ENCODE data around the gene FNDC8. TPM values are rescaled to one million over a fixed set of nuclear protein-coding genes. Genes with fewer than 3 reads are reported as not detected.

Gene FNDC8
- total RNA-seq, 4 donors from 2014 or later = not detected

GRCh38 chr17:35152421-35153140 is 31.2 kb downstream of the FNDC8 start:
- in situ Hi-C loops (cut with MboI; ENCODE audit: low pct_ligation_motif_present in 1 of 4, low pct_unique_long_range_greater_than_20kb in 1 of 4, low sequenced_read_pairs in 3 of 4) = loop anchor here in 2 of 4 donors (25.0 kb wide), 2 partner anchors 385 to 585 kb away; partner anchors contain the start of genes RASL10B (in 1 of the 2) and SLFN12L (in 1 of the 2)
- TF ChIP-seq CTCF (IDR thresholded peaks at IDR 0.05) = no peak
- no peak for TF ChIP-seq POLR2A (IDR thresholded peaks at IDR 0.05)
- TF ChIP-seq EP300 (IDR thresholded peaks at IDR 0.05; ENCODE audit: low read depth) = no peak
- TF ChIP-seq POLR2AphosphoS5 (IDR thresholded peaks at IDR 0.05) = no peak

GRCh38 chr17:35154196-35155165 is 33.1 kb downstream of the FNDC8 start:
- no peak overlapping the region for H3K27ac ChIP-seq
- no peaks in the 10 kb centered on the region for H3K27me3 ChIP-seq
- WGBS, 2 donors (ENCODE audit: low coverage in 1 of 2) = 80 to 87% methylated on average over 2 to 13 of the region's 13 CpGs
- H3K4me1 ChIP-seq = no peaks in the 10 kb centered on the region
- DNase-seq = no peak
- H3K9me3 ChIP-seq = no peaks in the 10 kb centered on the region
- H3K4me3 ChIP-seq = no peak overlapping the region
- intact Hi-C loops (cut with DNase I; ENCODE audit: low total_unique reads) = no loop called here
- TF ChIP-seq EP300 (IDR thresholded peaks at IDR 0.05; ENCODE audit: low read depth) (no peak), POLR2AphosphoS5 (IDR thresholded peaks at IDR 0.05) (no peak), POLR2A (IDR thresholded peaks at IDR 0.05) (no peak), CTCF (IDR thresholded peaks at IDR 0.05) (no peak)
- no peaks in the 10 kb centered on the region for H3K36me3 ChIP-seq
- in situ Hi-C loops (cut with MboI; ENCODE audit: low pct_ligation_motif_present in 1 of 4, low pct_unique_long_range_greater_than_20kb in 1 of 4, low sequenced_read_pairs in 3 of 4) = loop anchor here in 2 of 4 donors (25.0 kb wide), 2 partner anchors 383 to 583 kb away; partner anchors contain the start of genes RASL10B (in 1 of the 2) and SLFN12L (in 1 of the 2)

More at GRCh38 chr17:35152421-35153140, 31.2 kb downstream of the FNDC8 start:
- DNase-seq = no peak
- Histone ChIP-seq H3K27ac (no peak overlapping the region), H3K36me3 (no peaks in the 10 kb centered on the region), H3K4me3 (no peak overlapping the region), H3K27me3 (peaks cover 4% of the 10 kb centered on the region), H3K9me3 (no peaks in the 10 kb centered on the region), H3K4me1 (no peaks in the 10 kb centered on the region)
- intact Hi-C loops (cut with DNase I; ENCODE audit: low total_unique reads) = no loop called here
- 63 to 73% methylated on average over 7 to 13 of the region's 13 CpGs for WGBS, 2 donors (ENCODE audit: low coverage in 1 of 2)

- Histone ChIP-seq H3K27ac (no peak overlapping the region), H3K9me3 (no peaks in the 10 kb centered on the region), H3K4me1 (no peaks in the 10 kb centered on the region), H3K36me3 (no peaks in the 10 kb centered on the region), H3K27me3 (no peaks in the 10 kb centered on the region), H3K4me3 (no peak overlapping the region)
- intact Hi-C loops (cut with DNase I; ENCODE audit: low total_unique reads) = no loop called here
- in situ Hi-C loops (cut with MboI; ENCODE audit: low pct_ligation_motif_present in 1 of 4, low pct_unique_long_range_greater_than_20kb in 1 of 4, low sequenced_read_pairs in 3 of 4) = loop anchor here in 2 of 4 donors (25.0 kb wide), 2 partner anchors 382 to 582 kb away; partner anchors contain the start of genes RASL10B (in 1 of the 2) and SLFN12L (in 1 of the 2)
- DNase-seq = no peak
- 93% methylated on average over 2 to 7 of the region's 7 CpGs for WGBS, 2 donors (ENCODE audit: low coverage in 1 of 2)
- TF ChIP-seq EP300 (IDR thresholded peaks at IDR 0.05; ENCODE audit: low read depth) (no peak), POLR2AphosphoS5 (IDR thresholded peaks at IDR 0.05) (no peak), CTCF (IDR thresholded peaks at IDR 0.05) (no peak), POLR2A (IDR thresholded peaks at IDR 0.05) (no peak)
Measured at GRCh38 chr17:35155246-35155645, 33.8 kb downstream of the FNDC8 start.

- DNase-seq = no peak
- Histone ChIP-seq H3K36me3 (no peaks in the 10 kb centered on the region), H3K9me3 (no peaks in the 10 kb centered on the region), H3K27ac (no peak overlapping the region), H3K4me1 (no peaks in the 10 kb centered on the region), H3K27me3 (no peaks in the 10 kb centered on the region), H3K4me3 (no peak overlapping the region)
- in situ Hi-C loops (cut with MboI; ENCODE audit: low pct_ligation_motif_present in 1 of 4, low pct_unique_long_range_greater_than_20kb in 1 of 4, low sequenced_read_pairs in 3 of 4) (loop anchor here in 3 of 4 donors (10.0 to 25.0 kb wide), 3 partner anchors 375 to 577 kb away; partner anchors contain the start of genes SLFN12L (in 3 of the 3) and RASL10B (in 1 of the 3)), intact Hi-C loops (cut with DNase I; ENCODE audit: low total_unique reads) (no loop called here)
- 82% methylated on average over 2 of the region's 2 CpGs; no CpG with 5 or more reads in 1 of the 2 donors for WGBS, 2 donors (ENCODE audit: low coverage in 1 of 2)
- TF ChIP-seq CTCF (IDR thresholded peaks at IDR 0.05) (no peak), EP300 (IDR thresholded peaks at IDR 0.05; ENCODE audit: low read depth) (no peak), POLR2AphosphoS5 (IDR thresholded peaks at IDR 0.05) (no peak), POLR2A (IDR thresholded peaks at IDR 0.05) (no peak)
Measured at GRCh38 chr17:35159940-35160339, 38.5 kb downstream of the FNDC8 start.

Measured in transverse colon (tissue), 4 donors.